Measurements from ENCODE around the gene DMXL1.

Gene DMXL1

DNA sequence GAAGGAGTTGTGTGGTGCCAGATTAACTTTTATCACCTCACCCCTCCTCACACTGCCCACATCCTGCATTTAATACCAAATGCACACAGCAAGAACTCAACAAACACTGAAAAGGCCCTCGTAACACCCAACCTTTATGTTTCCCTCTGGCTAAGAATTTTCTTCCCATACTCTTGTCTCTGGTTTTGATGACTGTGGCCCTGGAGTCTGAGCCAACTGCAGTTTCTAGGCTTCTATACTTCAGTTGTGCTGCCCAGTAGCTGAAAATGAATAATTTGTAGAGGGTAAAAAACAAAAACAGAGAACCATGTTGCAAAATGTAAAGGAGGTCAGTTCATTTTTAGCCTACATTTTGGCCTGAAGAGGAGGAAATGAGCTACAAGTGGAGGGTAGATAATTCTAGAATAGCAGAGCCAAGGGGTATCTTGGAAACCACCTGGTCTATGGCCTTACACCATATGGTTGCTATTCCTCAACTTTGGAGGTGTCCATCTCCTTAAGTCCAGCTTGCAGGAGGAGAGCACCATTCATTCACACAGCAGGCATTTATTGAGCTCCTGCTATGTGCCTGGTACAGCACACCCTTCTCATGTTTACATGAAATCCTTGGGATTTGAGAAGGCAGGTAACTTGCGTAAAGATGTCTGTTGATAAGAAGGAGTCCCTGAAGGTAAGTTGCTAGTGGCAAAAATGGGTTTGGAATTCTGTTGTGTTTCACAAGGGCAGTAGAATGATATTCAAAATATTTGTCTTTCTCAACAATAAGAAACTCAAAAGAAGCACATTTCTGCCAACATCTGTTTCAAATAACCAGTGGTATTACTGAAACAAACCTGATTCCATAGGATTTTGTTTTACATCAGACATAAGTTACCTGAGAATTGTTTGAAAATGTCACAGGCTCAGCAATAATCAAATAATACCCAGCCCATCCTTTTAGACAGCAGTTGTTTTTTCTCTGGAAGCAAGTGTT, 201.2 kb downstream of the DMXL1 start:
- DNase-seq (ENCODE audit: low read depth), result no peak
- TF ChIP-seq, protein P1, sequence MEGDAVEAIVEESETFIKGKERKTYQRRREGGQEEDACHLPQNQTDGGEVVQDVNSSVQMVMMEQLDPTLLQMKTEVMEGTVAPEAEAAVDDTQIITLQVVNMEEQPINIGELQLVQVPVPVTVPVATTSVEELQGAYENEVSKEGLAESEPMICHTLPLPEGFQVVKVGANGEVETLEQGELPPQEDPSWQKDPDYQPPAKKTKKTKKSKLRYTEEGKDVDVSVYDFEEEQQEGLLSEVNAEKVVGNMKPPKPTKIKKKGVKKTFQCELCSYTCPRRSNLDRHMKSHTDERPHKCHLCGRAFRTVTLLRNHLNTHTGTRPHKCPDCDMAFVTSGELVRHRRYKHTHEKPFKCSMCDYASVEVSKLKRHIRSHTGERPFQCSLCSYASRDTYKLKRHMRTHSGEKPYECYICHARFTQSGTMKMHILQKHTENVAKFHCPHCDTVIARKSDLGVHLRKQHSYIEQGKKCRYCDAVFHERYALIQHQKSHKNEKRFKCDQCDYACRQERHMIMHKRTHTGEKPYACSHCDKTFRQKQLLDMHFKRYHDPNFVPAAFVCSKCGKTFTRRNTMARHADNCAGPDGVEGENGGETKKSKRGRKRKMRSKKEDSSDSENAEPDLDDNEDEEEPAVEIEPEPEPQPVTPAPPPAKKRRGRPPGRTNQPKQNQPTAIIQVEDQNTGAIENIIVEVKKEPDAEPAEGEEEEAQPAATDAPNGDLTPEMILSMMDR (IDR thresholded peaks at IDR 0.05; ENCODE audit: insufficient read depth, low read depth, low read length, missing control alignments), result no peak
- H3K4me3 ChIP-seq (ENCODE audit: low read depth, low read length), result no peak overlapping the region; the same call in 1 of the 2 replicates

DNA sequence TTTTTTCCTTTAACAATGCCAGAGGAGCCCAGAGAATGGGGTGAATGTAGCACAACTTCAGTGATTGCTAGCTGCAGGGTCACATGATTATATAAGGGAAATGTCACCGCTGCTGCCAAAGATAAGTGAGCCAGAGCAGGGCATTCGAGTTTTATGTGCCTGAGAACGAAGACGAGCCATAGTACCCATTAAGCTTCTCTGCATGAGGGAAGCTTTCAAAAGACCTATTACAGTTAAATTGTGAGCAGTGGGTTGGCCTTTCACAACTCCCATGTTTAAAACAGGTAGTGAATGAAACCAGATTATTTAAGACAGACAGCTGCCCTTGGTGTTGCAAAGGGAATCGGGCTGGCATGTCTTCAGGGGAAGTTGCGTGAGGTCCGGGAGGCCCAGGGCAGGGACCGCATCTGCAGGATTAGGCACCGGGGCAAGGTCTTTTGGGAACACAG, 202.5 kb downstream of the DMXL1 start:
- no peak for DNase-seq (ENCODE audit: low read depth)
- H3K4me3 ChIP-seq (ENCODE audit: low read depth, low read length), result peak overlapping the region; percentile 40

DNA sequence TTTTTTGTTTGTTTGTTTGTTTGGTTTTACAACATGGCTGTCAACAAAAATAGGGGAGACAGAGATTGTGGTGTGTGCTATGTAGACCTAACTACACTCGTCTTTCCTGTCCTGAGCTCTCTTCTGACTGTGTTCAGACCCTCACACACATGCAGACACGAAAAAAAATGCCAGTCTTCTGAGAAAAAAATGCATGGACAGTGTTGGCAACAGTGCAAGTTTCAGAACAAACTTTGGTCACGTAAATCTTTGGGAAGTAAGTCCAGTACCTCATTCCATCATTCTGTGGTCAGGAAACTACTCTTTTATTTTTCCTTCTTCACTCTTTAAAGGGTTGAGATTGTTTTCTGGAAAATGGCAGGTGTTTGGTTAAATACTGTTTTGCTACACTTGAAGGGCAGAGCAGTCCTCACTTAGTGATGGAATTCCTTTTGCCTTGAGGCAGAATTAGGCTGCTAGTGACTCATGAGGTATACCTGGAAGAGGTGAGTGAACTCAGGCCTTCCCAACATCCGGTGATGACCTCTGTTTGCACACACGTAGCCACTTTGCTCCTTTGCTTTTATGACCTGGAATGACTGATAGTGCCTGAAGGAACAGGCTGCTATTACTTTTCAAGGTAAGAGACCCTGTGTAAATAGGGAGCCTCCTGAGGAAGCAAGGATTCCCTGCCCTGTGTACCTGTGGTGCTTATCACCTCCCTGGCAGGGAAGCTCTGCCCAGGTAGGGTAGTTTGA, 203.3 kb downstream of the DMXL1 start:
- TF ChIP-seq, protein P1 (IDR thresholded peaks at IDR 0.05; ENCODE audit: insufficient read depth, low read depth, low read length, missing control alignments), result no peak
- H3K4me3 ChIP-seq (ENCODE audit: low read depth, low read length), result peak overlapping the region; percentile 40
- DNase-seq (ENCODE audit: low read depth), result no peak

More for the DNA sequence above, 202.5 kb downstream of the DMXL1 start:
- TF ChIP-seq, protein P1 (IDR thresholded peaks at IDR 0.05; ENCODE audit: insufficient read depth, low read depth, low read length, missing control alignments), result no peak

DNA sequence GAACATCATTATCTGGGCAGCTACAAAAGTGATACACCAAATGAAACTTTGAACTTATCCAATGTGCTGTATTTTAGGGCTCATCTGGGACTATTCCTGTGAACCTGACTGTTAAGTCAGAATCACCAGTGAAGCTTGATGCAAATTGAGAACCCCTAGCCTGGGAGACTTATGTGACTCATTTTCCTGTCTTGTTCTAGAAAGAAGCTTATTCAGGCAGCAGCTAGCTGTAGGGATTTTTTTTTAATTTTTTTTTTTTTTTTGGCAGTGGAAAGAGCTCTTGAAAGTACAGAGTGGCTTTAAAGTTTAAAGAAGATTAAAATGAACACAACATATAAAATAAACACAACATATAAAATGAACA, 203.9 kb downstream of the DMXL1 start:
- TF ChIP-seq, protein P1 (IDR thresholded peaks at IDR 0.05; ENCODE audit: insufficient read depth, low read depth, low read length, missing control alignments), result no peak
- peak overlapping the region; percentile 11 for H3K4me3 ChIP-seq (ENCODE audit: low read depth, low read length)
- DNase-seq (ENCODE audit: low read depth), result peak; percentile 62

DNA sequence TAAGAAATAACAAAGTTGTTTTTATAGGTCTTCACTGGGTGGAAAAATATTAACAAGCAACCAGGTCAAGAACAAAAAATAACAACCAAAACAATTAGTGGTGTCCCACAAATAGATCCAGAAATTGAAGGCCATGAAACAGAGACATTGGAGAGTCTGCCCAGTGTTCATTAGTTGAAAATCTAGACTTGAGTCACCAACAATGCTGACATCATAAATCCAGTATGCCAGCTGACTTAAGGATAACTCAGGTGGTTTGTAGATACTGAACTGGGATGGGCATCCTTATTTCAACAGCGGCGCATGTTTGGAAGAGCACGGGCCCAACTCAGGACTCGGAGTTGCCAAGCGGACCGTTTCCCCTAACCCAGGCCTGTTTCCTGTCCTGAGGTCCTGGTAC, 204.3 kb downstream of the DMXL1 start:
- DNase-seq (ENCODE audit: low read depth), result peak; percentile 43
- TF ChIP-seq, protein P1 (IDR thresholded peaks at IDR 0.05; ENCODE audit: insufficient read depth, low read depth, low read length, missing control alignments), result no peak

DNA sequence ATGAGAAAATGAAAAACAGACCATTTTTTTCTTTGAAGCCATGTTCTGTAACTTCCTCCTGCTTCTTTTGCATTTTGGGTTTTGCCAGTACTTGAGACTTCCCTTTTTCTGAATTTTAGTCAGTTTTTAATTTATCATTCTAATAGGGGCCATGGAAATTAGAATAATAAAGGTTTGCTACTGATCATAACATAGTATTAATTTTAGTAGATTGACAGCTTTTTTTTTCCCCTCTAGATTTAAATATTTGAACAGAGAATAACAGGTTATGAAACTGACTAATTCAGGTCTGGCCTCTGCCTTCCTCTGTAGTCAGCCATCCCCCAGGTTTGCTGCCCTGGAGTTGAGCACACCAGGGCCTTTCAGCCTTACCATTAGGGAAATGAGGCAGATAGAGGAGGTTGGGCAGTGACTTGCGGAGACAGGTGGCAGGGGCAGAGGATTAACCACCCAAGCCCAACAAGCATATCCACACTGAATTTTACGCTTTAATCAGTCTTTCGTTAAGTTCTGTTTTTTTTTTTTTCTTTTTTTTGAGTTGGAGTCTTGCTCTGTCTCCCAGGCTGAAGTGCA, 204.8 kb downstream of the DMXL1 start:
- peak; percentile 87 for DNase-seq (ENCODE audit: low read depth)
- TF ChIP-seq, protein P1 (IDR thresholded peaks at IDR 0.05; ENCODE audit: insufficient read depth, low read depth, low read length, missing control alignments), result no peak
- peak overlapping the region; percentile 37 for H3K4me3 ChIP-seq (ENCODE audit: low read depth, low read length)

More for the DNA sequence above, 204.3 kb downstream of the DMXL1 start:
- peak overlapping the region; percentile 37 for H3K4me3 ChIP-seq (ENCODE audit: low read depth, low read length)
